ENCODE results near the gene ADCY7. TPM values are rescaled to one million over a fixed set of nuclear protein-coding genes. Genes with fewer than 3 reads are reported as not detected.

Gene ADCY7
- total RNA-seq, 4 donors from 2014 or later: 4.6 to 44.9 (median 14.1) TPM

- H3K9me3 ChIP-seq: no peaks in the 10 kb centered on the region
- H3K27ac ChIP-seq: no peak overlapping the region
- peaks cover 0 to 33% (median 16%) of the 10 kb centered on the region in 4 donors for H3K36me3 ChIP-seq
- WGBS, 2 donors (ENCODE audit: low coverage in 1 of 2): 77 to 82% methylated on average over 8 of the region's 8 CpGs
- no peaks in the 10 kb centered on the region for H3K4me1 ChIP-seq
- H3K4me3 ChIP-seq: no peak overlapping the region
- no peaks in the 10 kb centered on the region for H3K27me3 ChIP-seq
- DNase-seq: no peak
- no peak for TF ChIP-seq POLR2AphosphoS5 (IDR thresholded peaks at IDR 0.05)
- TF ChIP-seq POLR2A (IDR thresholded peaks at IDR 0.05): no peak
- TF ChIP-seq CTCF (IDR thresholded peaks at IDR 0.05): no peak
- no peak for TF ChIP-seq EP300 (IDR thresholded peaks at IDR 0.05; ENCODE audit: low read depth)
- intact Hi-C loops (cut with DNase I; ENCODE audit: low total_unique reads): no loop called here
- in situ Hi-C loops (cut with MboI; ENCODE audit: low pct_ligation_motif_present in 1 of 4, low pct_unique_long_range_greater_than_20kb in 1 of 4, low sequenced_read_pairs in 3 of 4): loop anchor here in 2 of 4 donors (25.0 kb wide), 2 partner anchors 135 to 435 kb away; partner anchors contain the start of gene BRD7 (in 1 of the 2)
Observed at GRCh38 chr16:50227665-50228064, 38.7 kb upstream of the ADCY7 start.

- H3K27me3 ChIP-seq: no peaks in the 10 kb centered on the region
- no peak for DNase-seq
- in situ Hi-C loops (cut with MboI; ENCODE audit: low pct_ligation_motif_present in 1 of 4, low pct_unique_long_range_greater_than_20kb in 1 of 4, low sequenced_read_pairs in 3 of 4): loop anchor here in 2 of 4 donors (25.0 kb wide), 2 partner anchors 134 to 434 kb away; partner anchors contain the start of gene BRD7 (in 1 of the 2)
- H3K27ac ChIP-seq: no peak overlapping the region
- TF ChIP-seq EP300 (IDR thresholded peaks at IDR 0.05; ENCODE audit: low read depth): no peak
- TF ChIP-seq POLR2A (IDR thresholded peaks at IDR 0.05): no peak
- no peak for TF ChIP-seq CTCF (IDR thresholded peaks at IDR 0.05)
- TF ChIP-seq POLR2AphosphoS5 (IDR thresholded peaks at IDR 0.05): no peak
- no peak overlapping the region for H3K4me3 ChIP-seq
- H3K9me3 ChIP-seq: no peaks in the 10 kb centered on the region
- WGBS, 2 donors (ENCODE audit: low coverage in 1 of 2): 97 to 100% methylated on average over 1 to 5 of the region's 5 CpGs
- intact Hi-C loops (cut with DNase I; ENCODE audit: low total_unique reads): no loop called here
- no peaks in the 10 kb centered on the region for H3K4me1 ChIP-seq
- peaks cover 0 to 33% (median 15%) of the 10 kb centered on the region in 4 donors for H3K36me3 ChIP-seq
Observed at GRCh38 chr16:50228364-50228868, 37.9 kb upstream of the ADCY7 start.

- Histone ChIP-seq H3K9me3 (no peaks in the 10 kb centered on the region), H3K4me1 (no peaks in the 10 kb centered on the region), H3K4me3 (no peak overlapping the region), H3K27me3 (no peaks in the 10 kb centered on the region), H3K27ac (no peak overlapping the region), H3K36me3 (peaks cover 0 to 33% (median 14%) of the 10 kb centered on the region in 4 donors)
- intact Hi-C loops (cut with DNase I; ENCODE audit: low total_unique reads) (no loop called here), in situ Hi-C loops (cut with MboI; ENCODE audit: low pct_ligation_motif_present in 1 of 4, low pct_unique_long_range_greater_than_20kb in 1 of 4, low sequenced_read_pairs in 3 of 4) (loop anchor here in 2 of 4 donors (25.0 kb wide), 2 partner anchors 133 to 433 kb away; partner anchors contain the start of gene BRD7 (in 1 of the 2))
- TF ChIP-seq POLR2A (IDR thresholded peaks at IDR 0.05): no peak
- TF ChIP-seq EP300 (IDR thresholded peaks at IDR 0.05; ENCODE audit: low read depth): no peak
- no peak for TF ChIP-seq POLR2AphosphoS5 (IDR thresholded peaks at IDR 0.05)
- TF ChIP-seq CTCF (IDR thresholded peaks at IDR 0.05): no peak
- WGBS, 2 donors (ENCODE audit: low coverage in 1 of 2): 87 to 93% methylated on average over 4 to 10 of the region's 10 CpGs
- DNase-seq: no peak
Observed at GRCh38 chr16:50229149-50229726, 37.1 kb upstream of the ADCY7 start.

- H3K36me3 ChIP-seq: no peaks in the 10 kb centered on the region
- intact Hi-C loops (cut with DNase I; ENCODE audit: low total_unique reads) (no loop called here), in situ Hi-C loops (cut with MboI; ENCODE audit: low pct_ligation_motif_present in 1 of 4, low pct_unique_long_range_greater_than_20kb in 1 of 4, low sequenced_read_pairs in 3 of 4) (loop anchor here in 2 of 4 donors (25.0 kb wide), 2 partner anchors 127 to 427 kb away; partner anchors contain the start of gene BRD7 (in 1 of the 2))
- H3K4me3 ChIP-seq: no peak overlapping the region
- 74 to 80% methylated on average over 5 of the region's 5 CpGs for WGBS, 2 donors (ENCODE audit: low coverage in 1 of 2)
- no peak for DNase-seq
- no peak for TF ChIP-seq POLR2AphosphoS5 (IDR thresholded peaks at IDR 0.05)
- TF ChIP-seq CTCF (IDR thresholded peaks at IDR 0.05): no peak
- TF ChIP-seq POLR2A (IDR thresholded peaks at IDR 0.05): no peak
- TF ChIP-seq EP300 (IDR thresholded peaks at IDR 0.05; ENCODE audit: low read depth): no peak
- no peaks in the 10 kb centered on the region for H3K9me3 ChIP-seq
- H3K4me1 ChIP-seq: no peaks in the 10 kb centered on the region
- no peak overlapping the region for H3K27ac ChIP-seq
- H3K27me3 ChIP-seq: no peaks in the 10 kb centered on the region
Observed at GRCh38 chr16:50234771-50235556, 31.4 kb upstream of the ADCY7 start.
